GM23338 (cell line): ENCODE measurements around the gene ZNF879. TPM values are rescaled to one million over a fixed set of nuclear protein-coding genes. Genes with fewer than 3 reads are reported as not detected.

Experiments used
- ATAC-seq: fragments of 200-7000 bp; cut with Tn5 transposase; 3 replicates; pipeline ENCODE4 v1.9.1; 2020
- DNase-seq: peaks from one replicate; pipeline ENCODE4 v3.0.0-alpha.2; 2015; ENCODE audit warnings: low spot score
- H2AFZ ChIP-seq: fragments of 200-600 bp; sonication (generic); 2 replicates; pipeline ENCODE4 v1.8.0; 2016; ENCODE audit warnings: antibody characterized with exemption, mild to moderate bottlenecking, moderate library complexity
- H3F3A ChIP-seq: fragments of 200-600 bp; sonication (generic); replicated peaks from 2 replicates; pipeline ENCODE4 v1.8.0; 2017; ENCODE audit warnings: antibody characterized with exemption, mixed run types, low read depth
- H3K27ac ChIP-seq: fragments of 200-600 bp; sonication (generic); 2 replicates; pipeline ENCODE4 v1.6.1; 2016; ENCODE audit warnings: low read depth
- H3K27me3 ChIP-seq: fragments of 200-600 bp; sonication (generic); 2 replicates; pipeline ENCODE4 v1.8.0; 2016; ENCODE audit warnings: mild to moderate bottlenecking, mixed run types, moderate library complexity; ENCODE audit not compliant: insufficient read depth
- H3K36me3 ChIP-seq: fragments of 200-600 bp; sonication (generic); 2 replicates; pipeline ENCODE4 v1.8.0; 2016; ENCODE audit warnings: mild to moderate bottlenecking; ENCODE audit not compliant: insufficient read depth
- H3K4me1 ChIP-seq: fragments of 200-600 bp; sonication (generic); 2 replicates; pipeline ENCODE4 v1.8.0; 2016; ENCODE audit warnings: mild to moderate bottlenecking, moderate library complexity; ENCODE audit not compliant: insufficient read depth
- H3K4me2 ChIP-seq: fragments of 200-600 bp; sonication (generic); 2 replicates; pipeline ENCODE4 v1.7.1; 2017; ENCODE audit warnings: mixed run types
- H3K4me3 ChIP-seq: fragments of 200-600 bp; sonication (generic); 2 replicates; pipeline ENCODE4 v1.6.1; 2016; ENCODE audit warnings: mixed run types
- H3K79me2 ChIP-seq: fragments of 200-600 bp; sonication (generic); replicated peaks from 2 replicates; pipeline ENCODE4 v1.8.0; 2017; ENCODE audit warnings: mild to moderate bottlenecking; ENCODE audit not compliant: insufficient read depth
- H3K9me2 ChIP-seq: fragments of 200-600 bp; sonication (generic); 2 replicates; pipeline ENCODE4 v1.8.0; 2017; ENCODE audit not compliant: insufficient read depth
- H4K20me1 ChIP-seq: fragments of 200-600 bp; sonication (generic); replicated peaks from 2 replicates; pipeline ENCODE4 v1.8.0; 2017; ENCODE audit warnings: mild to moderate bottlenecking; ENCODE audit not compliant: insufficient read depth
- H3K27ac Mint-ChIP-seq: 2 replicates; pipeline ENCODE4 v1.8.0; 2020; ENCODE audit warnings: inconsistent platforms, mild to moderate bottlenecking, moderate library complexity, mixed read lengths
- H3K27me3 Mint-ChIP-seq: 3 replicates; pipeline ENCODE4 v1.8.0; 2022; ENCODE audit warnings: low read depth, mild to moderate bottlenecking, moderate library complexity, mixed read lengths, inconsistent platforms; ENCODE audit not compliant: insufficient read depth, poor library complexity
- H3K36me3 Mint-ChIP-seq: 3 replicates; pipeline ENCODE4 v1.8.0; 2021; ENCODE audit warnings: low read depth, mild to moderate bottlenecking, inconsistent platforms, moderate library complexity, mixed read lengths
- H3K4me1 Mint-ChIP-seq: 3 replicates; pipeline ENCODE4 v1.8.0; 2020; ENCODE audit warnings: mild to moderate bottlenecking, inconsistent platforms, mixed read lengths
- H3K4me3 Mint-ChIP-seq: 3 replicates; pipeline ENCODE4 v1.8.0; 2021; ENCODE audit warnings: moderate library complexity, mild to moderate bottlenecking, inconsistent platforms, mixed read lengths
- H3K9me3 Mint-ChIP-seq: 3 replicates; pipeline ENCODE4 v1.8.0; 2020; ENCODE audit warnings: moderate library complexity, mild to moderate bottlenecking, inconsistent platforms, mixed read lengths
- CREB1 ChIP-seq: fragments of 250-450 bp; sonication (Bioruptor Pico); IDR thresholded peaks from 2 replicates; pipeline ENCODE4 v1.5.0; 2020; ENCODE audit warnings: low read depth, mild to moderate bottlenecking, moderate library complexity
- EZH2 ChIP-seq: fragments of 200-600 bp; sonication (generic); IDR thresholded peaks from one replicate; pipeline ENCODE4 v1.8.0; 2017; ENCODE audit warnings: antibody characterized with exemption, mild to moderate bottlenecking, low read depth; ENCODE audit not compliant: unreplicated experiment
- EZH2phosphoT487 ChIP-seq: fragments of 200-600 bp; sonication (generic); IDR thresholded peaks from one replicate; pipeline ENCODE4 v1.8.1; 2018; ENCODE audit warnings: antibody characterized with exemption; ENCODE audit not compliant: unreplicated experiment
- JUNB ChIP-seq: IDR thresholded peaks from one replicate; pipeline ENCODE4 v1.6.1; 2016; ENCODE audit warnings: antibody characterized with exemption; ENCODE audit not compliant: unreplicated experiment
- REST ChIP-seq: IDR thresholded peaks from one replicate; pipeline ENCODE4 v1.6.1; 2018; ENCODE audit warnings: antibody characterized with exemption; ENCODE audit not compliant: unreplicated experiment
- STAT1 ChIP-seq: IDR thresholded peaks from one replicate; pipeline ENCODE4 v1.6.1; 2016; ENCODE audit warnings: antibody characterized with exemption; ENCODE audit not compliant: unreplicated experiment
- ZNF114 ChIP-seq: fragments of 250-450 bp; sonication (Bioruptor Pico); IDR thresholded peaks from 2 replicates; pipeline ENCODE4 v1.5.0; 2020; ENCODE audit warnings: mild to moderate bottlenecking, moderate library complexity
- polyA plus RNA-seq: library from polyadenylated mRNA; unstranded; fragments of >200 nt; fragmentation: Nextera tagmentation; extraction: Ambion mirVana; gene quantifications from 2 replicates; pipeline ENCODE4 v1.2.1, GENCODE V29; 2016
- total RNA-seq: library from RNA; depleted of rRNA; stranded (reverse); fragments of >200 nt; shearing (Covaris generic); gene quantifications from 2 replicates; pipeline ENCODE4 v1.2.3, GENCODE V29; 2014

The ZNF879 gene
- total and polyA plus RNA-seq, 2 experiments from 2014 or later, result 3.5 to 3.9 TPM

- Mint-ChIP-seq H3K4me3 (no peak overlapping the region), H3K36me3 (peaks cover 30% of the 10 kb centered on the region), H3K27ac (no peak overlapping the region), H3K4me1 (no peaks in the 10 kb centered on the region; the same call in 2 of the 3 replicates), H3K9me3 (peaks cover 91% of the 10 kb centered on the region), H3K27me3 (no peaks in the 10 kb centered on the region)
- no peaks in the 10 kb centered on the region for H3K36me3 ChIP-seq
- no peak overlapping the region for H2AFZ ChIP-seq
- no peaks in the 10 kb centered on the region for H3K79me2 ChIP-seq
- no peaks in the 10 kb centered on the region for H3K27me3 ChIP-seq
- H3K4me2 ChIP-seq, result no peak overlapping the region
- no peaks in the 10 kb centered on the region; the same call in 1 of the 2 replicates for H3K9me2 ChIP-seq
- no peak overlapping the region for H3K4me3 ChIP-seq
- no peak overlapping the region for H3K27ac ChIP-seq
- TF ChIP-seq REST (no peak), ZNF114 (CRISPR knock-in tag) (no peak), CREB1 (CRISPR knock-in tag) (no peak), EZH2 (no peak), STAT1 (no peak), JUNB (no peak)
- H3F3A ChIP-seq, result no peaks in the 10 kb centered on the region
- H4K20me1 ChIP-seq, result no peaks in the 10 kb centered on the region
- ATAC-seq (no peak), DNase-seq (no peak)
- no peaks in the 10 kb centered on the region for H3K4me1 ChIP-seq
These were observed 28.2 kb downstream of the ZNF879 start for GRCh38 chr5:179051784-179052183.

GRCh38 chr5:179054036-179054785 lies 30.6 kb downstream of the ZNF879 start:
- no peak overlapping the region for H2AFZ ChIP-seq
- H3K79me2 ChIP-seq, result no peaks in the 10 kb centered on the region
- H3K27me3 Mint-ChIP-seq, result peaks cover 2% of the 10 kb centered on the region
- no peak overlapping the region for H3K27ac ChIP-seq
- no peak for ATAC-seq
- no peaks in the 10 kb centered on the region; the same call in 1 of the 2 replicates for H3K9me2 ChIP-seq
- H3K4me2 ChIP-seq, result no peak overlapping the region
- H3K27ac Mint-ChIP-seq, result no peak overlapping the region
- H3K4me1 Mint-ChIP-seq, result no peaks in the 10 kb centered on the region; the same call in 2 of the 3 replicates
- DNase-seq, result no peak
- no peak overlapping the region for H3K4me3 Mint-ChIP-seq
- H4K20me1 ChIP-seq, result no peaks in the 10 kb centered on the region
- no peaks in the 10 kb centered on the region for H3F3A ChIP-seq
- TF ChIP-seq REST (no peak), CREB1 (CRISPR knock-in tag) (no peak), EZH2phosphoT487 (no peak)
- peaks cover 80% of the 10 kb centered on the region for H3K9me3 Mint-ChIP-seq
- peaks cover 22% of the 10 kb centered on the region for H3K36me3 Mint-ChIP-seq
- no peaks in the 10 kb centered on the region for H3K36me3 ChIP-seq
- H3K27me3 ChIP-seq, result 0 out of 2 replicates have a peak, but pooled peaks cover 3% of the 10 kb centered on the region
- no peaks in the 10 kb centered on the region for H3K4me1 ChIP-seq
- H3K4me3 ChIP-seq, result no peak overlapping the region
